IPS-11a (cell line): ENCODE results near the gene TMED7.

Experiments
- H3K4me3 ChIP-seq: one replicate; pipeline ENCODE4 v1.5.1; 2013; ENCODE audit warnings: low read depth, low read length, control low read depth

Gene TMED7

GRCh38 chr5:115585265-115585664, 40.6 kb downstream of the TMED7 start:
- no peak overlapping the region for H3K4me3 ChIP-seq

DNA sequence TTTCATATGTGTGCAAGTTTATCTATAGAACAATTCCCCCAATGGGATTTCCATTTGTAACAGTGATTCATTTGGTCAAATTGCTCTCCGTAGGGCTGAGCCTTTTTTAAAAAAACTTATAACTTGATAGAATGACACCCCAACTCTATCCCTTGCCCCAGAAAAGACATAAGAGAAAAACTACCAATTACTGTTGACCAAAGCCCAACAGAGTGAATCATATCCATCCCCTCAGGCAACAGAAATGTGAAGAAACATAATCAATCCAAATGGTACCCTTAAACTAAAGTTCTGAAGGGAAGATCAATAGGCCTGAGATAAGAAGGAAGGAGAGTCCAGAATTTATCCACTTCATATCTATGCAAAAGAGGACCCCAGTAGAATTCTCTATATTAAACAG, 41.3 kb downstream of the TMED7 start:
- H3K4me3 ChIP-seq = no peak overlapping the region

GRCh38 chr5:115583474-115583873, 42.4 kb downstream of the TMED7 start:
- H3K4me3 ChIP-seq = no peak overlapping the region

GRCh38 chr5:115580941-115581340, 44.9 kb downstream of the TMED7 start:
- H3K4me3 ChIP-seq = no peak overlapping the region

DNA sequence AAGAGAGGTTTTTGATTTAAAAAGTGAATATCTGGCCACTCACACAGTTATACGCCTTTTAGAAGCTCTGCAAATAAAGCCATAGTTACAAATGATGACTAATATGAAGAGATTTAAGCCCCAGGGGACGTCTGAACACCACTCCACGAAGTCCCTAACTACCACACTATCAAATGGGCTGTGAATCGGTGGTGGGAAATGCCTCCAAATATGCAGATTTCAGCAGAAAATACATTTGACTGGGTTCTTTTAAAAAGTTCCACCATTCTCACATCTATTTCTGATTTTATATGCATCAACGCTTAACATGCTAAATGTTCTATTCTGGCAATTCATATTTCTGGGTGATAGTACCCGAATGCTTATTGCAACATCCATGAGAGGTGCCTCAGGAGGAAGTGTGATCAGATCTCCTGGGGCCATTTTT, 46.1 kb downstream of the TMED7 start:
- no peak overlapping the region for H3K4me3 ChIP-seq

DNA sequence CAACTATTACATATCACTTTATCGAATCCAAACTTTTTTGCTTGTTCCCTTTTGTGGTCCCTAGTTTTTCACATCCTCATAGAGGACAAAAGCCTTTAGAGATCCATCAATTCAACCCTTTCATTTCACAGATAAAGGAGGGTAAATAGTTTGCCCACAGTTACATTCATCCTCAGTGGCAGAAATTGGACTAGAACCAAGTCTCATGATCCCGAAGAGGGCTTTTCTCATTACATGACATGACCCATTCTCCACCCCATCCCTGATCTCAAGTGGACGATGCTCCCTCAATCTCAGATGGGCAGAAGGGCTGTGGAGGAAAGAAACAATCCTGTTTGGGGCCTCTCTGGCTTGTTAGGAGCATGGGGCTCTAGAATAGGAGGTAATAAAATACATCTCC, 46.6 kb downstream of the TMED7 start:
- H3K4me3 ChIP-seq = no peak overlapping the region

DNA sequence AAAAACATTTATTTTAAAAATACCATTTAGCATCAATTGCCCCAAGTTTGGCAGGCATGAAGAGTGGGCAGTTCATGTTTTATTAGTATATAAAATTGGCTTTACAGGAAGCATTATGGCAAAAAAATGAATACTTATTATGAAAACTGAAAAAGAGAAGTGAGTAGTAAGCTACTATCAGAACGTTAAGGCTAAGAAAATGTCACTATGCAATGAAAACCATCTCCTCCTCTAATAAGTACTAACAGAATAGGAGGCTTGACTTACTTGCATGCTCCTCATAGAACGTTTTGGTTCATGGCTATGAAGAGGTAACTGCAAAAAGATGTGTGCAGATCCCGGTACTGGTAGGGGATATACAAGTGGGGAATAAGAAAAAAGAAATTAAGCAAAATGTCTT, 47.2 kb downstream of the TMED7 start:
- no peak overlapping the region for H3K4me3 ChIP-seq

GRCh38 chr5:115577741-115578140, 48.1 kb downstream of the TMED7 start:
- no peak overlapping the region for H3K4me3 ChIP-seq

- H3K4me3 ChIP-seq = no peak overlapping the region
Observed at GRCh38 chr5:115577329-115577728, 48.5 kb downstream of the TMED7 start.

DNA sequence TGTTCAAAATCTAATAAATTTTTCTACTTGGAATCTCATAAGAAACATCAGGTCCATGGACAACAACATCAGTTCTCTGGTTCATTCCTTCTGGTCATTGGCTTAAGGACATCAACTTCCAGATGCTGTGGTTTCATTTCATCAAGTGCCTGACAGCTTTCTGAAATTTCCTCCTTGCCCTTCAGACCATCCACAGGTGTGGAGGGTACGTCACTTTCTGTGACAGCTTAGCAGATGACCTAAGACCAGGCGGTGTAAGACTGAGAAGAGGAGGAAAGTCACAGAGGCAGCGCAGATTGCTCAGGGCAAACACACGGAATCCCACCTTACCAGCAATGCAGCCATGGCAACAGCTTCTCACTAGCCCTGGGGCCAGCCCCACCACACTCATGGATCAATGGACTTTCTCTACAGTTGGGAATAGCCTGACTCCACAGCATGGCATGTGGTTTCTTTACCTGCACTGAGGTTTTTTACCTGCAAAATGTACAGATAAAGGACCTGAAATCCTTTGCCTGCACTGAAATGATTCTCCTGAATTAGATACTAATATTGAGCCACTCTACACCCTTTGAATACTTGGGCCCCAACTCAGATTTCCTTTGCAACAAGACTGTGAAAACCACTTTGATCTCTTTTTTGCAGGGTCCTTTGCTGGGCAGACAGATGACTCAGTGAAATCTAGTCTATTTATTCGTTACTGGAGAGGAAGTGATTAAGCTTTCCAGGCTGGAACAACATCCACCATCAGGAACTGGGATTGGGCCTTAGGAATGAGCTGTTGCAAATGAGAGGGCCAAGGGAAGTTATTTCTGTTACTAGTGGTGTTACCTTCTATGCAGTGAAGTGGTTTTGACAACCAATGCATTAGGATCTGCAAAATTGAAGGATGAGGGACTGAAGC, 50.4 kb downstream of the TMED7 start:
- no peak overlapping the region for H3K4me3 ChIP-seq

DNA sequence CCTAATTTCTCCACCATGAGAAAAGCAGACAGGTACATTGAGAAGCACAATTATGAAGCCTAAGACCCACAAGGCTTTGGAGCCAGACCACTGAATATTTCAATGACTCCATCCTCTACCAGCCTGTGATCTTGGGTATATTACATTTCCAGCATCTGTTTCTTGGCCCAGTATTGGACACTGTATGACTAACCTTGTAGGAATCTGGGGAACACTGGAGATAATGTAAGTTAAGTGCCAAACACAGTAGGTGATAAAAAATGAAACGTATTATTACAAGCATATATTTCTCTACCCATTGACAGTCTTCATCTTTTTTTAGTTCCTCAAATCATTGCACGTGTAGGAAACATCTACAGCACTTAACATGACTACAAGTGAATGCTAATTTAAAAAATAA, 52.7 kb downstream of the TMED7 start:
- H3K4me3 ChIP-seq = no peak overlapping the region

GRCh38 chr5:115571441-115571878, 54.4 kb downstream of the TMED7 start:
- no peak overlapping the region for H3K4me3 ChIP-seq

DNA sequence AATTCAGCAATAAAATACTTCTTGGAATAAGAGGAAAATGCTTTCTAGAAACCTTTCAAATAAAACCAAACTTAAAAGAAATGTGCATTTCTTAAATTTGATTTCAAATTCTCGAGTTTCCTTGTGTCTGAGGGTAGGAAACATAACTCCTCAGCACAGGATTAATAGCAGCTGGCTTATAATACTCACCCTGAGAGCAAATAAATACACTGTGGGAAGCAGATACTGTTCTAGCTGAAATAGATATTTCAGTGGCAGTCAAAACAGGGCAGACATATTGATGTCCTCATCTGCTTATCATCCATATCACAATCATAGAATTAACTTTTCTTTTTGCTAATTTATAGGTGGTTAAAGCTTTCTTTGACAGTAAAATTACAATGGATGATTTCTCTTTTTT, 57.2 kb downstream of the TMED7 start:
- H3K4me3 ChIP-seq = no peak overlapping the region

- H3K4me3 ChIP-seq = no peak overlapping the region
Observed at GRCh38 chr5:115565233-115565632, 60.6 kb downstream of the TMED7 start.
